ENCODE results near the gene WDR20.

The WDR20 gene

GRCh38 chr14:102234331-102235264, 94.9 kb downstream of the WDR20 start:
- H3K36me3 ChIP-seq (ENCODE audit: low read length) = no peaks in the 10 kb centered on the region
- no peak overlapping the region for H3K9ac ChIP-seq (ENCODE audit: low read length)

GRCh38 chr14:102235275-102235897, 95.7 kb downstream of the WDR20 start:
- Histone ChIP-seq H2AFZ (ENCODE audit: low read depth, low read length, severe bottlenecking) (no peak overlapping the region), H3K9me2 (replicated peaks; ENCODE audit: insufficient read depth, low read length) (no peaks in the 10 kb centered on the region), H3K36me3 (ENCODE audit: low read length) (no peaks in the 10 kb centered on the region), H3K27me3 (ENCODE audit: low read length) (no peaks in the 10 kb centered on the region), H3K9ac (ENCODE audit: low read length) (no peak overlapping the region), H3K27ac (ENCODE audit: low read depth, low read length) (no peak overlapping the region), H4K20me1 (ENCODE audit: low read depth, low read length) (no peaks in the 10 kb centered on the region), H3F3A (ENCODE audit: insufficient read depth) (no peaks in the 10 kb centered on the region), H3K9me3 (ENCODE audit: insufficient read depth, low read length) (no peaks in the 10 kb centered on the region), H3K4me3 (ENCODE audit: insufficient read depth, low read length, poor library complexity, severe bottlenecking) (no peak overlapping the region), H3K4me2 (ENCODE audit: low read depth, low read length, poor library complexity, severe bottlenecking) (no peak overlapping the region), H3K79me2 (ENCODE audit: insufficient read depth, low read length) (no peaks in the 10 kb centered on the region)
- TF ChIP-seq, protein P1, sequence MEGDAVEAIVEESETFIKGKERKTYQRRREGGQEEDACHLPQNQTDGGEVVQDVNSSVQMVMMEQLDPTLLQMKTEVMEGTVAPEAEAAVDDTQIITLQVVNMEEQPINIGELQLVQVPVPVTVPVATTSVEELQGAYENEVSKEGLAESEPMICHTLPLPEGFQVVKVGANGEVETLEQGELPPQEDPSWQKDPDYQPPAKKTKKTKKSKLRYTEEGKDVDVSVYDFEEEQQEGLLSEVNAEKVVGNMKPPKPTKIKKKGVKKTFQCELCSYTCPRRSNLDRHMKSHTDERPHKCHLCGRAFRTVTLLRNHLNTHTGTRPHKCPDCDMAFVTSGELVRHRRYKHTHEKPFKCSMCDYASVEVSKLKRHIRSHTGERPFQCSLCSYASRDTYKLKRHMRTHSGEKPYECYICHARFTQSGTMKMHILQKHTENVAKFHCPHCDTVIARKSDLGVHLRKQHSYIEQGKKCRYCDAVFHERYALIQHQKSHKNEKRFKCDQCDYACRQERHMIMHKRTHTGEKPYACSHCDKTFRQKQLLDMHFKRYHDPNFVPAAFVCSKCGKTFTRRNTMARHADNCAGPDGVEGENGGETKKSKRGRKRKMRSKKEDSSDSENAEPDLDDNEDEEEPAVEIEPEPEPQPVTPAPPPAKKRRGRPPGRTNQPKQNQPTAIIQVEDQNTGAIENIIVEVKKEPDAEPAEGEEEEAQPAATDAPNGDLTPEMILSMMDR (IDR thresholded peaks at IDR 0.05; ENCODE audit: insufficient read depth, low read length, poor library complexity, severe bottlenecking) = peak; percentile 69
- TF ChIP-seq EZH2phosphoT487 (conservative IDR thresholded peaks at IDR 0.05; ENCODE audit: low read length) = no peak

More at GRCh38 chr14:102234331-102235264, 94.9 kb downstream of the WDR20 start:
- Histone ChIP-seq H3K27me3 (ENCODE audit: low read length) (no peaks in the 10 kb centered on the region), H2AFZ (ENCODE audit: low read depth, low read length, severe bottlenecking) (no peak overlapping the region), H3K4me2 (ENCODE audit: low read depth, low read length, poor library complexity, severe bottlenecking) (no peak overlapping the region), H3K27ac (ENCODE audit: low read depth, low read length) (no peak overlapping the region), H4K20me1 (ENCODE audit: low read depth, low read length) (no peaks in the 10 kb centered on the region), H3F3A (ENCODE audit: insufficient read depth) (no peaks in the 10 kb centered on the region), H3K4me3 (ENCODE audit: insufficient read depth, low read length, poor library complexity, severe bottlenecking) (no peak overlapping the region), H3K9me3 (ENCODE audit: insufficient read depth, low read length) (no peaks in the 10 kb centered on the region), H3K79me2 (ENCODE audit: insufficient read depth, low read length) (no peaks in the 10 kb centered on the region), H3K9me2 (replicated peaks; ENCODE audit: insufficient read depth, low read length) (no peaks in the 10 kb centered on the region)
- TF ChIP-seq EZH2phosphoT487 (conservative IDR thresholded peaks at IDR 0.05; ENCODE audit: low read length) = no peak
- TF ChIP-seq, protein P1 (IDR thresholded peaks at IDR 0.05; ENCODE audit: insufficient read depth, low read length, poor library complexity, severe bottlenecking) = no peak

GRCh38 chr14:102236026-102236425, 96.3 kb downstream of the WDR20 start:
- Histone ChIP-seq H3K9ac (ENCODE audit: low read length) (no peak overlapping the region), H3K27ac (ENCODE audit: low read depth, low read length) (no peak overlapping the region), H3K79me2 (ENCODE audit: insufficient read depth, low read length) (no peaks in the 10 kb centered on the region), H3K36me3 (ENCODE audit: low read length) (no peaks in the 10 kb centered on the region), H2AFZ (ENCODE audit: low read depth, low read length, severe bottlenecking) (no peak overlapping the region), H3K9me2 (replicated peaks; ENCODE audit: insufficient read depth, low read length) (no peaks in the 10 kb centered on the region), H3K4me3 (ENCODE audit: insufficient read depth, low read length, poor library complexity, severe bottlenecking) (no peak overlapping the region), H4K20me1 (ENCODE audit: low read depth, low read length) (no peaks in the 10 kb centered on the region), H3K4me2 (ENCODE audit: low read depth, low read length, poor library complexity, severe bottlenecking) (no peak overlapping the region), H3F3A (ENCODE audit: insufficient read depth) (no peaks in the 10 kb centered on the region), H3K9me3 (ENCODE audit: insufficient read depth, low read length) (no peaks in the 10 kb centered on the region), H3K27me3 (ENCODE audit: low read length) (no peaks in the 10 kb centered on the region)
- TF ChIP-seq, protein P1 (IDR thresholded peaks at IDR 0.05; ENCODE audit: insufficient read depth, low read length, poor library complexity, severe bottlenecking) = no peak
- no peak for TF ChIP-seq EZH2phosphoT487 (conservative IDR thresholded peaks at IDR 0.05; ENCODE audit: low read length)
